HG02973 (cell line): ENCODE data around the gene TNFSF9.

Experiments
- ATAC-seq: cut with Tn5 transposase; IDR thresholded peaks from one replicate; pipeline ENCODE4 v1.9.1; 2021; ENCODE audit warnings: moderate library complexity; ENCODE audit not compliant: unreplicated experiment

Gene TNFSF9, protein sequence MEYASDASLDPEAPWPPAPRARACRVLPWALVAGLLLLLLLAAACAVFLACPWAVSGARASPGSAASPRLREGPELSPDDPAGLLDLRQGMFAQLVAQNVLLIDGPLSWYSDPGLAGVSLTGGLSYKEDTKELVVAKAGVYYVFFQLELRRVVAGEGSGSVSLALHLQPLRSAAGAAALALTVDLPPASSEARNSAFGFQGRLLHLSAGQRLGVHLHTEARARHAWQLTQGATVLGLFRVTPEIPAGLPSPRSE

DNA sequence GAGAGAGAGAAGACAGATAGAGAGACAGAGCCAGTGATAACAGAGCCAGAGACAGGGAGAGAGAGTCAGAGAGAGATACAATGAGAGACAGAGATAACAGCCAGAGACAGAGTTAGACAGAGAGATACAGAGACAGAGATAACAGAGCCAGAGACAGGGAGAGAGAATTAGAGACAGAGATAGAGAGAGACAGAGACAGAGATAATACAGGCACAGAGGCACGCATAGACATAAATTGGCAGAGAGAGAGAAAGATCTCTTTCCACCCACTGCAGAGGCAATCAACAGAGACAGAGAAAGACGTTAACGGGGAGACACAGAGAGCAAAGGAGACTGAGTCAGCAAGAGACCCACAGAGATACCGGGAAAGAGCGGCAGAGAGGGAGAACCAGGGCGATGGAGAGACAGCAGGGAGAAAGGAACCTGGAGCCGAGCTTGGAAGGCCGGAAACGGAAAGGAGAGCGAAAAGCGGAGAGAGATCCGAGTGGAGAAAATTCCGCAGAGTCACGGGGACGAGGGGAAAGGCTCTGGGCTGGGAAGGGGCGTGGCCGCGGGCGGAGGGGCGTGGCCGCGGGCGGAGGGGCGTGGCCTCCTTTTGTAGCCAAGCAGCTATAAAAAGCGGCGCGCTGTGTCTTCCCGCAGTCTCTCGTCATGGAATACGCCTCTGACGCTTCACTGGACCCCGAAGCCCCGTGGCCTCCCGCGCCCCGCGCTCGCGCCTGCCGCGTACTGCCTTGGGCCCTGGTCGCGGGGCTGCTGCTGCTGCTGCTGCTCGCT lies at the start of gene TNFSF9:
Gene TNFSF9 (plus strand): TSS at position 641 of the 777 bp plus-strand sequence. CDS start 11 bp downstream, at position 652.
- no peak for ATAC-seq

DNA sequence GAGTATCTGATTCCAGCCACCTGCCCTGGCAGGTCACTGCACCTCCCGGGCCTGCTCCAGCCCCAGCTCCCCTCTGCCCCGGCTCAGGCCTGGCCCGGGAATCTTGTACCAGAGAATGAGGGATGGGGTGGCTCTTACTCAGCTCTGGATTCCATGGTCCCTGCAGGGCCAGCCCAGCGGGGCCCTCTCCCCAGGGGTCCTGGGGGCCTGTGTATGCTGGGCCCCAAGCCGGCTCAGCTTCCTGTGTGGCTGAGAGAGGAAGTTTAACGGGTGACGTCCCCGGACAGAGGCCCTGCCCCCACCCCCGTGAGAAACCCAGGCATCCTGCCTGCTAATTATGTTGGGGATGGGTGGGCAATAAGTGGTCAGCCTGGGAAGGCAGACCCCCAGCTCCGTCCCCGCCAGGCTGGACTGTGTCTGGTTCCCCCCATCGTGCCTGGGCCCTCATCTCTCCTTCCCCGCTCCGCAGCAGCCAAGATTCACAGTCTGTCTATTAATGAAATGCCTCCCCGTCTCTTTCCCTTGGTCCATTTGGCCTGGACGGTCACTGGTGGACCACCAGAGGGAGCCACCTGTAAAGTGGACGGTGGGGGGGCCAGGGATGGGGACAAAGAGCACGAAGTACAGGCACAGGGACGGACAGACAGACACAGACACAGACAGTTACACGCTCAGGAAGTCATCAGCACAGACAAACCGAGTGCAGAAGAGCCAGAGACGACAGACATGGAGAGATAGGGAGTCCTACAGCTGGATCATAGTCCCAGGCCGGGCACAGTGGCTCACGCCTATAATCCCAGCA lies 49.1 kb upstream of the TNFSF9 start, which contains the start of gene DENND1C:
Gene DENND1C (minus strand): TSS at position 247 of the 802 bp plus-strand sequence. CDS start 92 bp downstream, at position 155.
- ATAC-seq: peak; percentile 60

DNA sequence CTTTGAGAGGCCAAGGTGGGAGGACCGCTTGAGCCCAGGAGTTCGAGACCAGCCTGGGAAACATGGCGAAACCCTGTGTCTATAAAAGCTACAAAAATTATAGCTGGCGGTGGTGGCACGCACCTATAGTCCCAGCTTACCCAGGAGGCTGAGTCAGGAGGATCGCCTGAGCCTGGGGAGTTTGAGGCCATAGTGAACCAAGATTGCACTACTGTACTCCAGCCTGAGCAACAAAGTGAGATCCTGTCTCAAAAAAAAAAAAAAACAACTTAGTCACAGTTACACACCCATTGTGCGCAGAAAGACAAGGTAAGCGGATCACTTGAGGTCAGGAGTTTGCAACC lies 48.5 kb upstream of the TNFSF9 start:
- ATAC-seq: no peak

DNA sequence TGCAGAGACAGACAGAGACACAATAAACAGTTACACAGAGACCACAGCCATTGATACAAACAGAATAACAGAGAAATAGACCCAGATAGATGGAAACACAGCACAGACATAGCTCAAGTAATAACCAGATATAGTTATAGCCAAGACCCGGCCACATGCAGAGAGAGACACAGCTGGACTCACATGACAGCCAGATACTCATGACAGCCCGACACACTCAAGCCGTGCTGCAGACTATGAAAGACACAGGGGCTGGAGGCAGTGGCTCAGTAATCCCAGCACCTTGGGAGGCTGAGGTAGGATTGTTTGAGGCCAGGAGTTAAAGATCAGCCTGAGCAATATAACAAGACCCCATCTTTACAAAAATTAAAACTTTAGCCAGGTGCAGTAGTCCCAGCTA lies 47.6 kb upstream of the TNFSF9 start:
- no peak for ATAC-seq

DNA sequence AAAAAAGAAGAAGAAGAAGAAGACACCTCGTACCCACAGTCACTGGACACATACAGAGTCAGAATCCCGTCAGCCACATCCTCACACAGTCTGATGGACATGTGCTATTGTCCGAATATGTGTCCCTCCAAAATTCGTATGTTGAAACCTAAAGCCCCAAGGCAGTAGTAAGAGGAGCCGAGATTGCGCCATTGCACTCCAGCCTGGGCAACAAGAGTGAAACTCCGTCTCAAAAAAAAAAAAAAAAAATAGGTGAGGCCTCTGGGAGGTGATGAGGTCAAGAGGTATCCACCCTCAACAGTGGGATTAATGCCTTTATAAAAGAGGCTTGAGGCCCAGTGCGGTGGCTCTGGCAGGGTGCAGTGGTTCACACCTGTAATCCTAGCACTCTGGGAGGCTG lies 46.6 kb upstream of the TNFSF9 start:
- ATAC-seq: no peak

DNA sequence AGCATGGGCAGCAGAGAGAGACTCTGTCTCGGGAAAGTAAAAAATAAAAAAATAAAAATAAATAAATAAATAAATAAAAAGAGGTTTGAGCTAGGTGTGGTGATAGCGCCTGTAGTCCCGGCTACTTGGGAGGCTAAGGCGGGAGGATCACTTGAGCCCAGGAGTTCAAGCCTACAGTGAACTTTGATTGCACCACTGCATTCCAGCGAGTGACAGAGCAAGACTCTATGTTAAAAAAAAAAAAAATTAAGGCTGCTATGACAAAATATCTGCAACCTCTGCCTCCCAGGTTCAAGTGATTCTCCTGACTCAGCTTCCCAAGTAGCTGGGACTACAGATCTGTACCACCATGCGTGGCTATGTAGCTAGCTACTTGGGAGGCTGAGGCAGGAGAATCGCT lies 46.0 kb upstream of the TNFSF9 start:
- ATAC-seq: no peak

DNA sequence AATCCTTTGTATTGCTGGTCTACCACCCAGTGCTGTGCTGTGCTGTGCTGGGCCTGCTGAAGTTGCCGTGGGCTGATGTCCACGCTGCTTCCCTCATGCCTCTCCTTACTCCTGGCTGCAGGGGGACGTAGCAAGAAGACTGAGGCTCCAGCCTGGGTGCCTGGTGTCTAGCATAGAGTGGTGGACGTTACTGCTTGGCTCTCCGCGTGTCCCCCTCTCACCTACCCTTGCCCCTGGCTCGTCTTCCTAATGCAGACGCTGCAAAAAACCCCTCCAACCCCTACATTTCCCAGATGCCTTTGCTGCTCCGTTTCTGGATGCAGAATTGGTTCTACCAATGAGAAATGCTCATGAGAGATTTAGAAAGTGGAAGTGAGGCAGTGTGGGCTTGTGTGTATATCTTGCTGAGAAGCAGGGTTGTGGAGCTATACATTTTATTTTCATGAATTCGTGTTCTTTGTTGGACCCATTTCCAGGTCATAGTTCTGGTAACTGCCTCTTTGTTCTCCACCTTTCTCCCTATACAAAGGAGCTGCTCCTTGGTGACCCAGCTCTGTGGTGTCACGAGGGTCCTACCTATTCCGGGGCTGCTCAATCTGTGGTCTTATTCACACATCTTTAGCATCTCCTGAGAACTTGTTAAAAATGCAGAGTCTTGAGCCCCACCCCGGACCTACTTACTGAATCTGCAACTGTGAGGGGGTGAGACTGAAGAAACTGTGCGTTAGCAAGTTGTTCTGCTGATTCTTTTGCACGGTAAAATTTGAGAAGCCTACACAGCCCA lies 41.4 kb upstream of the TNFSF9 start:
- no peak for ATAC-seq

DNA sequence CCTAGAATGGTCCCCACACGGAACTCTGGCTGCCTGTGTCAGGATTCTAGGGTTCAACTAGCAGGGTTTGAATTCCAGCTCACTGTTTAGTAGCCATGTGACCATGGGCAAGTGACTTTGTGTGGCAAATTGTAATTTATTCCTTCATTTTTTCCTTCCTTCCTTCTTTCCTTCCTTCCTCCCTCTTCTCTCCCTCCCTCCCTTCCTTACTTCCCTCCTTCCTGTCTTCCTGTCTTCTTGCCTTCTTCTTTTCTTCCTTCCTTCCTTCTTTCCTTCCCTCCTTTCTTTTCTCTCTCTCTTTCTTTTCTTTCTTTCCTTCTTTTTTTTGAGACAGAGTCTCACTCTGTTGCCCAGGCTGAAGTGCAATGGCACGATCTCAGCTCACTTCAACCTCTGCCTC lies 40.7 kb upstream of the TNFSF9 start:
- ATAC-seq: no peak

DNA sequence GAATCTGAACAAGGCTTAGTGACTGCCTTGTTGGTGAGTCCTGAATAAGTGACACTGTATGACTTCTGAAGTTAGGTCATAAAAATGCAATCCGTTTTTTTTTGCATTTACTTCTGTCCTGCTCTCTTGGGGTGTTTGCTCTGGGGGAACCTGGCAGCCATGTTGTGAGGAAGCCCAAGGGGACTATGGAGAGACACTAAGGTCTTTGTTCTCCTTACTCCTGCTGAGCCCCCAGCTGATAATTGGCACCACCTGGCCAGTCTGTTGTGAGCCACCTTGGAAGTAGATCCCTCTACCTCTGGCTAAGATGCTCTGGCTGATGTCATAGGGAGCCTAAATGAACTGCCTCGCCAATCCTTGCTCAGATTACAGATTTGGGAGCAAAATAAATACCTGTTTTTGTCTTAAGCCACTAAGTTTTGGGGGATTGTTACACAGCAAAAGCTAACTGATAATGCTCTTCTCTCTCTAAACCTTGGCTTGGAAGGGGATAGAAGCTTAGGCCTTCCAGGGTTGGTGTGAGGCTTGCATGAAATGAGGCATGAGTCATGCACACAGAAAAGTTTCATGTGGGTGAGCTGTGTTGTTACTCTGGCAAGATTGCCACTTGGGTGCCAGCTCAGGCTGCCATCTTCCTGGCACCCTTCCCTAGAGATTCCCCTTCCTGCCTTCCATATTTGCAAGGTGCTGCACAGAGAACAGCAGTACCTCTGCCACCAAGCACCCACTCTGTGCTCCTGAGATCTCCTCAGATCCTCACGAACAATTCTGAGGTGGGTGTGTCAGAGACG lies 38.8 kb upstream of the TNFSF9 start:
- ATAC-seq: no peak

DNA sequence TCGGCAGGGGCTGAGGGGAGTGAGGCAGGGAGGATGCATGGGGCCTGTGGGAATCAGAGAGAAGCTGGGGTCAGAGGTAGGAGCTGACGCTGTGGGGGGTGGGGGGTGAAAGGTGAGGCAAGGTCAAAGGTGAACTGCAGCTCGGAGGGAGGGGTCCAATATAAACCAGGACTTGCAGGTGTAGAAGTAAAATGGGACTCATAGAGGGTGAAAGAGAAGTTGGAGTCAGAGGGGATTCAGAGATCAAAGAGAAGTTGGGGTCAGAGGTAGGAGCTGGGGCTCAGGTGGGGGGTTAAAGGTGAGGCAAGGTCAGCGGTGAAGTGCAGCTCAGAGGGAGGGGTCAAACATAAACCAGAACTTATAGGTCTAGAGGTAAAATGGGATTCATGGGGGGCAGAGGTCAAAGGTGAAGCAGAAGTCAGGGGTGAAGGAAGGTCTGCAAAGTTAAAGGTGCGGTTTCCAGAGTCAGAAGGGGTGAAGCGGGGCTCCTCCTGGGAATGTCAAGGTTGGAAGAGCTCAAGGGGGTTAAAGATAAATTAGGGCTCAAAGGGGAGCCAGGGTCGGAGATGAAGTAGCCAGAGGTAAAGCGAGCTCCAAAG lies 36.3 kb upstream of the TNFSF9 start:
- no peak for ATAC-seq

DNA sequence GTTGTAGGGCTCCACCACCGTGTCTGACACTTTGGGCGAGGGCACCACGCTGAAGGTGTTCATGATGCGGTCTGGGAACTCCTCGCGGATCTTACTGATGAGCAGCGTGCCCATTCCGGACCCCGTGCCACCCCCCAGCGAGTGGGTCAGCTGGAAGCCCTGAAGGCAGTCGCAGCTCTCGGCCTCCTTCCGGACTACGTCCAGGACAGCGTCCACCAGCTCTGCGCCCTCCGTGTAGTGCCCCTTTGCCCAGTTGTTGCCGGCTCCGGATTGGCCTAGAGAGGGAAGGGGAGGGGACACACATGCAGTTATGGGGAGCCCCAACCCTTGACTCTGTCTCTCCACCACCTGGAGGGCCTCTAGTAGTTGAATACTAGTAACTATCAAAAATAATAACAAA lies 34.9 kb upstream of the TNFSF9 start:
- ATAC-seq: no peak

DNA sequence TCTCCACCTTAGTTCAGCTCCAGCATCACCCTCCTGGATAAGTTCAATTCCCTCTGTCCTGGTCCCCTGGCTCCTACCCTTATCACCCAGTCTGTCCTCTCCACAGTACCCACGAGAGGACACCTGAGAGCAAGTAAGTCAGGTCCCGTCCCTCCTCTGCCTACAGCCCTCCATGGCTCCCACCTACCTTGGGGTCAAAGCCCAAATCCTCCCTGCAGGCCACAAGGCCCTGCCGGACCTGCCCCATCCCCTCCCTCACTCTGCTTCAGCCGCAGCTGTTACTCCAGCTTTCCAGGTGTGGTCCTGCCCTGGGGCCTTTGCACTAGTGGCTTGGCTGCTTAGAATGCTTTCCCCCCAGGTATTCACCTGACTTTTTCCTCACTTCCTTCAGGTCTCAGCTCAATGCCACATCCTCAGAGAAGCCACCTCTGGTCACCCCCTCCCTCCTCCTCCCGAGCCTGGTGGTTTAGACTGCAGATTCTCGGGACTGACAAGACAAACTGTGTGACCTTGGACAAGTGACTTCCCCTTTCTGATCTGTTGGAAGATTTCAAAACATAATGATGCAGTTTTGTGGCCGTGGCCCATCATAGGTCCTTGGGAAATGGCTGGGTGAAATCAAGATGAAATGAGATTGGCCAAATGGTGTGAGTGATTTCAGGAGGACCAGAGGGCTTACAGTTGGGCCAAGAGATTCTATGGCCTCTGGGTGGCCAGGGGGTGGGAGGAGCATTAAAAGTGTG lies 32.4 kb upstream of the TNFSF9 start:
- no peak for ATAC-seq

DNA sequence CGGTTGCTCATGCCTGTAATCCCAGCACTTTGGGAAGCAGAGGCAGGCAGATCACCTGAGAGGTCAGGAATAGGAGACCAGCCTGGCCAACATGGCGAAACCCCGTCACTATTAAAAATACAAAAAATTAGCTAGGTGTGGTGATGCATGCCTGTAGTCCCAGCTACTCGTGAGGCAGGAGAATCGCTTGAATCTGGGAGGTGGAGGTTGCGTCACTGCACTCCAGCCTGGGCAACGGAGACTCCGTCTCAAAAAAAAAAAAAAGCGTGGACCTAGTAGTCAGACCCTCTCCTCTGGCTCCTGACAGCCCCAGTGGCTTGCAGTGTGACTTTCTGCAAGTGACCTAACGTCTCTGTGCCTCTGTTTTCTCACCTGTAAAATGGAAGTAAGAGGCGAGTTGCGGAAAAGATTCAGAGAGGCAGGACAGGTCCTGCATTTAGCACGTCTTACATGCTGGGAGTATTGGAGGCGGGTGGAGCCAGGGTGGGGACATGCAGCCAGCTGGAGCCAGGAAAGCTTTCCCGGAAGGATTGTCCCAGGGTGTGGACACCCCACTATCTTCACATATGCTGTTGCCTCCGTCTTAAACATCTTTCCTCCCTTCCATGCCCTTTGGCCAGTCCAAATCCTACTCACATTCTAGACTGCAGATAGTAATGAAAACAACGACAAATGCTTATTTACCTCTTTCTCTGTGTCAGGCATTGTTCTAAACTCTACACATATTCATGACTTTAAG lies 31.6 kb upstream of the TNFSF9 start:
- no peak for ATAC-seq

DNA sequence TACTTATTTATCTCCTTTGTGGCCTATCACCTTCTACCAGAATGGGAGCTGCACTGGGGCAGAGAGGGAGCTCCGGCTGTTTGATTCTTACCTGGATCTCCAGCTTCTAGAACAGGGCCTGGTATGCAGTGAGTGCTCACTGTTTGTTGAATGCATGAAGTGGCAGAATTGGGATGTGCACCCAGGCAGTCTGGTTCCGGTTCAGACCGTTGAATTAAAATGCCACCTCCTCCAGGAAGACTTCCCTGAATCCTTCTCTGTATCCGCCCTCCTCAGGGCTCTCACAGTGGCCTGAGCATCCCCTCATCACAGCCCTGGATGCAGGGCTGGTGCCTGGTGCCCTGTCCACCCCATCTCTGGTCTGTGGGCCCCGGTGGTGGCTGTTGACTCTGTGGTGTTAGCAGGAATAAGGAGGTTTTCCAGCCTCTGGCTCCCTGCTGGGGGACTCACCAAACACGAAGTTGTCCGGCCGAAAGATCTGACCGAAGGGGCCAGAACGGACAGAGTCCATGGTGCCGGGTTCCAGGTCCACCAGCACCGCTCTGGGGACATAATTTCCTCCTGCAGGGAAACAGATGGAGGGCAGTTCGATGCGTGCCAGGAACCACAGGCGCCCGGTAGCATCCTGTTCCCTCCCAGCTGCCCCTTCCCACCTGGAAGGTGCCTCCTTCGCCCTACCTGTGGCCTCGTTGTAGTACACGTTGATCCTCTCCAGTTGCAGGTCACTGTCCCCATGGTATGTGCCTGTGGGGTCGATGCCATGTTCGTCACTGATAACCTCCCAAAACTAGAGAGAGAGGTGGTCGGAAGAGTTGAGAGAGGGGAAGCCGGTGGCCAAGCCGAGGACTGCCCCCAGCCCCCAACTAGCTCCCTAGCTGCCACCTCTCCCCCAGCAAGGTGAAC lies 29.7 kb upstream of the TNFSF9 start:
- ATAC-seq: no peak

DNA sequence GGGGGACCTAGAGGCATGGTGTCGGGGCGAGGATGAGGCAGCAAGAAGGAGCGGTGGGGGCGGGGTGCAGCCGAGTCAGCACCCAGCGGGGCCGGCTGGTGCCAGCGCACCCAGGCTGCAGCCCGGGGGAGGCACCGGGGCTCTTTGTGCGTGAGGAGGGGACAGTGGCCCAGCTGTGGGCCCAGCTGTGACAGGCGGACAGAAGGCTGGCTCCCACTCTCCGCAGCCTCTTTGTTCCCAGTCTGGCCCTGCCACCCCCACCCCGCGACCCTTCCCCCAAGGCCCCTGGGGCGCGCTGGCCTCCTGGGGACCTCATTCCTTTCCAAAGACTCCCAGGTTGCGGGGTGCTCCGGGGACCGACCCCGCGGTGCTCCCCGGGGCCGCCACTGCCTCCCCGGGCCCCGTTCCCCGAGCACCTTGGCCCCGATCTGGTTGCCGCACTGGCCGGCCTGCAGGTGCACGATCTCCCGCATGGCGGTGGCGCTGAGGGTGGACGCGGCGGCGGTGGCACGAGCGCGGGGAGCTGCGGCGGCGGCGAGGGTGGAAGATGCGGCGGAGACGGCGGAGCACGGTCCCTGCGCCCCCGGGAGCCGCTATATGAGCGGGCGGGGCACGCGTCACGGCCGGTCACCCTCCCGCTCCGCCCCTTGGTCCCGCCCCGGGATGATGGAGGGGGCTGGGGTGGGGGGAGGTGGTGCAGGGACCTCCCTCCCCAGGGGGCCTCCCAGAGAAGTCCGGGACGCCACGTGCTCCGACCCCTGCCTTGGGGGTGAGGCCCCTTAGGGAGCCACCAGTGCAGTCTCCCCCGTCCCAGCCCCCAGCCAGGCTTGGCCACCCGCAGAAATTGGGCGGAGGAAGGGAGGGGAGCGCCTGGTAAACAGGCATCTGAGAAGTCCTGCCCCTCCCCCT lies 28.8 kb upstream of the TNFSF9 start, which contains the start of gene TUBB4A:
Gene TUBB4A (minus strand): TSS at position 570 of the 909 bp plus-strand sequence. CDS start 97 bp downstream, at position 473.
- no peak for ATAC-seq
